HG03571 (cell line): ENCODE data around the gene TMEM63A.
"Not testable (repeated sequence)": the region's sequence is repeated elsewhere in the genome, so short reads cannot be mapped to it uniquely, and the experiment has no call there.

Source experiments
- ATAC-seq: cut with Tn5 transposase; IDR thresholded peaks from one replicate; pipeline ENCODE4 v1.9.1; 2021; ENCODE audit not compliant: unreplicated experiment

TMEM63A gene

DNA sequence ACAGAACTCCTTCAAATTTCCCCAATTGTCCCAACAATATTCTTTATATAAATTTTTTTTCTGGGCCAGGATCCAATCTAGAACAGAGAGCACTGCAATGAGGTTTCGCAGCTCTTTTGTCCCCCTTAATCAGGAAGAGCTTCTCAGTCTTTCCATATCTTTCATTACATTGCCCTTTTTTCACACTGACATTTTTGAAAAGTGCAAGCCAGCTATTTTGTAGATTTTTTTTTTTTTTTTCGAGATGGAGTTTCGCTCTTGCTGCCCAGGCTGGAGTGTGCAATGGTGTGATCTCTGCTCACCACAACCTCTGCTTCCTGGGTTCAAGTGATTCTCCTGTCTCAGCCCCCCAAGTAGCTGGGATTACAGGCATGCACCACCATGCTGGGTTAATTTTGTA lies 75.4 kb downstream of the TMEM63A start:
- not testable (repeated sequence) for ATAC-seq

DNA sequence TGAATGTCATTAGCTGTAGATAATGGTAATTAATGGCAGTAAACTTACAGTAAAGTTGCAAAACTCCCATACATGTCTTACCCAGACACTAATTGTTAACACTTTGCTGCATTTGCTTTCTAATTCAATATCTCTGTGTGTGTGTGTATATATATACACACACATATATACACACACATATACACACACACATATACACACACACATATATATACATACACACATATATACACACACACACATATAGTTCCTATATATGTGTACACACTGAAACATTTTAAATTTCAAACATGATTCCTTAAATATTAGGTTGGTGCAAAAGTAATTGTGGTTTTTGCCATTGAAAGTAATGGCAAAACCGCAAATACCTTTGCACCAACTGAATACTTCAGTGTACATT lies 75.9 kb downstream of the TMEM63A start:
- no peak for ATAC-seq

DNA sequence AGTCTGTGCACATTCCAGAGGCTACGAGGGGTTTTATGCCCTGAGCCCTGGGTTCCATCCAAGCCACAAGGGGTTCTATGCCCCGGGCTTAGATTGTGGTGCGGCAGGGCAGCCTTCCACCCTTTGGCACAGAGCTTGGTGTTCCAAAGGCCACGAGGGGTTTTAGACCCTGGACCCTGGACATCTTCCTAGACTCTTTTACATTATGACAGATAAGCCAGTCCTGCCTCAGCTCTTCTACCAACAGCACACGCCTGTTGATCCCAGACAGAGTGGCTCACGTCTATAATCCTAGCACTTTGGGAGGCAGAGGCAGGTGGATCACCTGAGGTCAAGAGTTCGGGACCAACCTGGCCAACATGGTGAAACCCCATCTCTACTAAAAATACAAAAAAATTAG lies 81.0 kb downstream of the TMEM63A start:
- not testable (repeated sequence) for ATAC-seq

DNA sequence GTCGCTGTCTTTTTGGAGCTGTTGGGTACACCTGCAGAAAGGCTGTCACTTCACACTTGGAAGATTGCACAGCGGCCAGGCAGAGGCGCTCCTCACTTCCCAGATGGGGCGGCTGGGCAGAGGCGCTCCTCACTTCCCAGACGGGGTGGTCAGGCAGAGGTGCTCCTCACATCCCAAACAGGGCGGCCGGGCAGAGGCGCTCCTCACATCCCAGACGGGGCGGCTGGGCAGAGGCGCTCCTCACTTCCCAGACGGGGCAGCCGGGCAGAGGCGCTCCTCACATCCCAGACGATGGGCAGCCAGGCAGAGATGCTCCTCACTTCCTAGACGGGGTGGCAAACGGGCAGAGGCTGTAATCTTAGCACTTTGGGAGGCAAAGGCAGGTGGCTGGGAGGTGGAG lies 86.1 kb downstream of the TMEM63A start:
- not testable (repeated sequence) for ATAC-seq
